Measurements from ENCODE around the gene PANX2. TPM values are rescaled to one million over a fixed set of nuclear protein-coding genes. Genes with fewer than 3 reads are reported as not detected.

PANX2 gene
- total and polyA plus RNA-seq, 2 of the 4 experiments (the other 2 are of a cell fraction), result 0.18 to 1.7 TPM

DNA sequence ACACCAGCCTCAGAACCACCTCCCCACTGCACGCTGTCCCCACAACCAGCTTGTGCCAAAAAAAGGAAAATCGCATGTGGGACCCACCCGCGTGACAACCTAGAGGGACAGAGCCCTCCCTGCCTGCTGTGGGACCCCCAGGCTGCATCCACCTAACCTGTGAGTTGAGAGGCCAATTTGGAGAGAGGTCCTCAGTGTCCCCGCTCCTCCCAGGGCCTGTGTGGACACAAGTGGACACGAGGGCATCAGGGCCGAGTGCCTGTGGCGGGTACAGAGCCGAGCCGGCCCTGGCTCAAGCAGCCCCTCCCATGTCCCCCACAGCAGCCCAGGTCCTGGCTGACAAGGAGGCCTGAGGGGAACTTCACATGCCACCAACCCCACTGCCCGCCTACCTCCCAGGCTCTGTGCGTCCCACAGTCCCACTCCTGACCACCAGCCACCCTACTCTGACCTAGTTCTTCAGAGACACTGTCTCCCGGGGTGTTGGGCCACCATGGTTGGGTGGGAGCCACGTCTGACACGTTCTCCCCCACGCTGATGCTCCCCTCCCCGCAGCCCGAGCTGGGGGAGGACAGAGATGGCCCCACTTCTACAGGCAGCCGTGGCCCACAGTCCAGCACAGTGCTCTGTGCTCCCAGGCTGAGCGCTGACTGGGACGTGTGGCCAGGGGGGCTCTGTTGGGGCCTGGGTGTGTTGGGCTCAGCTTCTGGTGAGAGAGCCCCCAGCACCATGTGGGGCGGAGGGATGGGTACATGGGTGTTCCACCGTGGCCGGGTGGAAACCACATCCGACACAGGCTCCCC, 49.5 kb downstream of the PANX2 start:
- dilution Hi-C loops (cut with HindIII; ENCODE audit: low sequenced_read_pairs, unreplicated experiment), result no loop called here
- WGBS, 2 experiments (ENCODE audit: extremely low coverage in 2 of 2, insufficient read length in 1 of 2), result 92% methylated on average over 12 of the region's 25 CpGs; no CpG with 5 or more reads in 1 of the 2 experiments
- TF ChIP-seq RAD21 (IDR thresholded peaks at IDR 0.05; ENCODE audit: low read length), result no peak
- no peak for TF ChIP-seq MAZ (IDR thresholded peaks at IDR 0.05; ENCODE audit: borderline replicate concordance, low read depth, low read length)
- TF ChIP-seq POLR2A (IDR thresholded peaks at IDR 0.05; ENCODE audit: low read depth, low read length), result no peak
- TF ChIP-seq, protein P1, sequence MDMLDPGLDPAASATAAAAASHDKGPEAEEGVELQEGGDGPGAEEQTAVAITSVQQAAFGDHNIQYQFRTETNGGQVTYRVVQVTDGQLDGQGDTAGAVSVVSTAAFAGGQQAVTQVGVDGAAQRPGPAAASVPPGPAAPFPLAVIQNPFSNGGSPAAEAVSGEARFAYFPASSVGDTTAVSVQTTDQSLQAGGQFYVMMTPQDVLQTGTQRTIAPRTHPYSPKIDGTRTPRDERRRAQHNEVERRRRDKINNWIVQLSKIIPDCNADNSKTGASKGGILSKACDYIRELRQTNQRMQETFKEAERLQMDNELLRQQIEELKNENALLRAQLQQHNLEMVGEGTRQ (IDR thresholded peaks at IDR 0.05; ENCODE audit: low read depth, low read length), result no peak
- no peak for TF ChIP-seq FOS (IDR thresholded peaks at IDR 0.05; ENCODE audit: low read depth, low read length)
- no peak for TF ChIP-seq MAFK (IDR thresholded peaks at IDR 0.05; ENCODE audit: low read depth, low read length)
- no peak for TF ChIP-seq MXI1 (IDR thresholded peaks at IDR 0.05; ENCODE audit: borderline replicate concordance, low read depth, low read length)
- TF ChIP-seq, protein P2, sequence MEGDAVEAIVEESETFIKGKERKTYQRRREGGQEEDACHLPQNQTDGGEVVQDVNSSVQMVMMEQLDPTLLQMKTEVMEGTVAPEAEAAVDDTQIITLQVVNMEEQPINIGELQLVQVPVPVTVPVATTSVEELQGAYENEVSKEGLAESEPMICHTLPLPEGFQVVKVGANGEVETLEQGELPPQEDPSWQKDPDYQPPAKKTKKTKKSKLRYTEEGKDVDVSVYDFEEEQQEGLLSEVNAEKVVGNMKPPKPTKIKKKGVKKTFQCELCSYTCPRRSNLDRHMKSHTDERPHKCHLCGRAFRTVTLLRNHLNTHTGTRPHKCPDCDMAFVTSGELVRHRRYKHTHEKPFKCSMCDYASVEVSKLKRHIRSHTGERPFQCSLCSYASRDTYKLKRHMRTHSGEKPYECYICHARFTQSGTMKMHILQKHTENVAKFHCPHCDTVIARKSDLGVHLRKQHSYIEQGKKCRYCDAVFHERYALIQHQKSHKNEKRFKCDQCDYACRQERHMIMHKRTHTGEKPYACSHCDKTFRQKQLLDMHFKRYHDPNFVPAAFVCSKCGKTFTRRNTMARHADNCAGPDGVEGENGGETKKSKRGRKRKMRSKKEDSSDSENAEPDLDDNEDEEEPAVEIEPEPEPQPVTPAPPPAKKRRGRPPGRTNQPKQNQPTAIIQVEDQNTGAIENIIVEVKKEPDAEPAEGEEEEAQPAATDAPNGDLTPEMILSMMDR (conservative IDR thresholded peaks at IDR 0.05; ENCODE audit: low read depth, low read length), result no peak
- TF ChIP-seq CEBPB (IDR thresholded peaks at IDR 0.05; ENCODE audit: low read depth, low read length), result no peak
- no peak for TF ChIP-seq BHLHE40 (IDR thresholded peaks at IDR 0.05; ENCODE audit: low read depth, low read length)
- TF ChIP-seq SMC3 (IDR thresholded peaks at IDR 0.05; ENCODE audit: low read depth, low read length), result no peak
- no peak for TF ChIP-seq NFE2L2 (IDR thresholded peaks at IDR 0.05; ENCODE audit: low read depth, low read length)
- no peak for TF ChIP-seq RFX5 (IDR thresholded peaks at IDR 0.05; ENCODE audit: low read depth, low read length)
- TF ChIP-seq CHD1 (IDR thresholded peaks at IDR 0.05; ENCODE audit: low read depth, low read length), result no peak
- TF ChIP-seq RCOR1 (IDR thresholded peaks at IDR 0.05; ENCODE audit: insufficient replicate concordance, low read length), result no peak

More for the DNA sequence above, 49.5 kb downstream of the PANX2 start:
- Histone ChIP-seq H3K9me3 (ENCODE audit: control insufficient read depth, insufficient read depth, low read length) (no peaks in the 10 kb centered on the region), H3K27ac (ENCODE audit: insufficient read depth, low read length) (no peak overlapping the region), H2AK5ac (ENCODE audit: low read depth, low read length) (no peak overlapping the region), H3K18ac (ENCODE audit: low read depth, low read length) (no peak overlapping the region), H3K9ac (ENCODE audit: low read depth, low read length) (no peak overlapping the region), H3K4me1 (ENCODE audit: control insufficient read depth, insufficient read depth, low read length) (no peaks in the 10 kb centered on the region), H2BK20ac (ENCODE audit: low read depth, low read length) (no peak overlapping the region), H3K36me3 (ENCODE audit: control insufficient read depth, insufficient read depth, low read length) (peaks cover 79% of the 10 kb centered on the region), H2BK5ac (ENCODE audit: low read depth, low read length, poor library complexity, severe bottlenecking) (no peak overlapping the region), H3K56ac (ENCODE audit: extremely low read depth, insufficient read depth, low read length) (no peak overlapping the region), H3K4me2 (ENCODE audit: low read depth, low read length) (no peak overlapping the region), H3K4ac (ENCODE audit: low read depth, low read length) (no peak overlapping the region), H4K5ac (ENCODE audit: low read depth, low read length) (no peak overlapping the region), H3K14ac (replicated peaks; ENCODE audit: low read depth, low read length) (no peak overlapping the region), H4K91ac (ENCODE audit: insufficient read depth, low read depth, low read length) (no peak overlapping the region), H3K4me3 (ENCODE audit: insufficient read depth, low read depth, low read length) (no peak overlapping the region), H3K79me1 (ENCODE audit: low read depth in 1 of 2, low read length in 2 of 2) (peaks cover 13 to 17% of the 10 kb centered on the region in 2 experiments), H3K9me1 (ENCODE audit: insufficient read depth, low read length) (peaks cover 3% of the 10 kb centered on the region; the same call in 1 of the 2 replicates), H3K23ac (ENCODE audit: low read depth, low read length) (no peak overlapping the region), H3K27me3 (ENCODE audit: control insufficient read depth, insufficient read depth, low read length) (no peaks in the 10 kb centered on the region), H4K8ac (ENCODE audit: low read depth in 2 of 2, low read length in 2 of 2) (no peak overlapping the region), H4K20me1 (ENCODE audit: insufficient read depth, low read length) (peaks cover 34% of the 10 kb centered on the region), H2BK15ac (ENCODE audit: low read depth, low read length) (no peak overlapping the region), H2AK9ac (replicated peaks; ENCODE audit: low read depth, low read length, poor library complexity) (peak overlapping the region; percentile 24), H2AFZ (replicated peaks; ENCODE audit: low read length, poor library complexity) (peak overlapping the region; percentile 13), H2BK120ac (ENCODE audit: low read depth, low read length) (no peak overlapping the region)
- ATAC-seq (ENCODE audit: low read depth), result no peak
- CTCF ChIA-PET, result no interaction called here
- in situ Hi-C loops (cut with MboI; ENCODE audit: low sequenced_read_pairs), result loop anchor here (25.0 kb wide), 1 partner anchor 408 kb away; no protein-coding TSS in a partner anchor
- no TSS peak for BruUV-seq (replicated peaks)
- intact Hi-C loops (cut with micrococcal nuclease), result no loop called here
- POLR2A ChIA-PET (ENCODE audit: unreplicated experiment), result no interaction called here
- no peak for DNase-seq

Measured in IMR-90 (cell line).